Stimulated activated CD4-positive, alpha-beta T cell treated with anti-CD3 and anti-CD28 coated beads, Interleukin-12 subunit alpha, Interleukin-12 subunit beta, amount 100 ng/mL, for 24 hours (primary cell): ENCODE measurements around the gene FOXK1.
"Not testable (repeated sequence)": the region's sequence is repeated elsewhere in the genome, so short reads cannot be mapped to it uniquely, and the experiment has no call there.

Experiments used
- DNase-seq, 2 experiments: peaks; one replicate each; pipeline ENCODE4 v3.0.0-alpha.2; 2020; ENCODE audit warnings: low read depth in 2 of 2

Gene FOXK1

DNA sequence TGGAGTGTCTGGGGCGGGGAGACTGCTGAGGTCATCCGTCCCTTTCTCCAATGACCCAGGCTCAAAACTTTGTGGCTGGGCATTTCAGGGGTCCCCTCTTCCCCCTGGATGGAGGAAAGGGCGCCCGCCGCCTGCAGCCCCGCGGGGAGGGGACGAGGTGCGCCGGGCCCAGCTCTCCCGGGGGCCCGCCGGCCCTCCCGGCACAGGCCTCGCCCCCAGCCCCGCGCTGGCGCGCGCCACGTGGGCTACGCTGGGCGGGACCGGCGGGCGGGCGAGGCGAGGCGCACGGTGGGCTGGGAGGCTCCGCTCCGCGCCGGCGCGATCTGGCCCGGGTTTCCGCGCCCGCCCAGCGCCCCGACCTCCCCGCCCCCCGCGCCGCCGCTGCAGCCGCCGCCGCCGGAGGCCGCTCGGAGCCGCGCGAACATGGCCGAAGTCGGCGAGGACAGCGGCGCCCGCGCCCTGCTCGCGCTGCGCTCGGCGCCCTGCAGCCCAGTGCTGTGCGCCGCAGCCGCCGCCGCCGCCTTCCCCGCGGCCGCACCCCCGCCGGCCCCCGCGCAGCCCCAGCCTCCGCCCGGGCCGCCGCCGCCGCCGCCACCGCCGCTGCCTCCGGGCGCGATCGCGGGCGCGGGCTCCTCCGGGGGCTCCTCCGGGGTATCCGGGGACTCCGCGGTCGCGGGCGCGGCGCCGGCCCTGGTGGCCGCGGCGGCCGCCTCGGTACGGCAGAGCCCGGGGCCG lies at the start of gene FOXK1:
Gene FOXK1 (plus strand): TSS at position 410 of the 735 bp plus-strand sequence. CDS start 14 bp downstream, at position 424.
- peak; percentile 62 to 71 for DNase-seq

DNA sequence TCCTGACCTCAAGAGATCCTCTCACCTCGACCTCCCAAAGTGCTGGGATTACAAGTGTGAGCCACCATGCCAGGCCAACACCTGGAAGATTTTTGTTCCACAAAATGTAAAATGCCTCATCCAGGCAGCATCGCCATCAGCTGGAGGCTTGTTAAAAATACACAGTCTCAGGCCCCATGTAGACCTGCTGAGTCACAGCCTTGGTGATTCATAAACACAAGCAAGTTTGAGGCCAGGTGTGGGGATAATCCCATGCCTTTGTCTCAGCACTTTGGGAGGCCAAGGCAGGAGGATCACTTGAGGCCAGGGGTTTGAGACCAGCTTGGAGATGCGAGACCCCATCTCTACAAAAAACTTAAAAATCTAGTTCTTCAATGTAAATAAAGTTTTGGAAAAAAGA lies 49.1 kb upstream of the FOXK1 start:
- DNase-seq: no peak

DNA sequence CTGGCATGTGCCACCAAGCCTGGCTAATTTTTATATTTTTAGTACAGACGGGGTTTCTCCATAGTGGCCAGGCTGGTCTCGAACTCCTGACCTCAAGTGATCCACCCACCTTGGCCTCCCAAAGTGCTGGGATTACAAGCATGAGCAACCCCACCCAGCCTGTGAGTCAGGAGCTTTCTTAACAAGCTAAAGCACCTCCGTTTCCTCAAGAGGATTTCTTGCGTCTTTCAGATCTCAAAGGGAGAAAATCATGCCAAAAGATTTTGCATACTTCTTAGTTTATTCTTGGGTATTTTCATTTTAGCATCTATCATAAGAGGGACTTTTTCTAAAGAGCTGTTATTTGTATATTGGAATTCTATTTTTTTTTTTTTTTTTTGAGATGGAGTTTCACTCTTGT lies 47.9 kb upstream of the FOXK1 start:
- no peak for DNase-seq

- no peak for DNase-seq
Observed at GRCh38 chr7:4638781-4639575, 43.1 kb upstream of the FOXK1 start.

DNA sequence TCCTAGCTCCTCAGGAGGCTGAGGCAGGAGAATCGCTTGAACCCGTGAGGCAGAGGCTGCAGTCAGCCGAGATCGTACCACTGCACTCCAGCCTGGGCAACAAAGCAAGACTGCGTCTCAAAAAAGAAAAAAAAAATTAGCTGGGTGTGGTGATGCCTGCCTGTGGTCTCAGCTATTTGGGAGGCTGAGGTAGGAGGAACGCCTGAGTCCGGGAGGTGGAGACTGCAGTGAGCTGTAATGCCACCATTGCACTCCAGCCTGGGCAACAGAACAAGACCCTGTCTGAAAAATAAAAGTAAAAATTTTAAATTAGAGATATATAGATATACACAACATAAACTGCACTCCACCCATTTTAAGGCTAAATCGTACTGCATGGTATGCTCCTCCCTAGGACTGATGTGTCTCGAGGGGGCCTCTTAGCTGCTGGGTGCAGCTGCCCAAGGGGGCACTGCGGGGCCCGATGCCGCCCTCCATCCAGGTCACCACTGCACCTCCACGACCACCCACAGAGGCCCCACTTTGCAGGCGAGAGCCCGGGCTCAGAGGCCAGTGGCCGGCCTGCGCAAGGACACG lies 40.9 kb upstream of the FOXK1 start:
- DNase-seq: no peak

GRCh38 chr7:4641667-4642467 lies 40.2 kb upstream of the FOXK1 start:
- DNase-seq: peak; percentile 91

- DNase-seq: no peak
Observed at GRCh38 chr7:4642468-4643203, 39.5 kb upstream of the FOXK1 start.

- not testable (repeated sequence) for DNase-seq
Observed at GRCh38 chr7:4643204-4643471, 39.0 kb upstream of the FOXK1 start.

GRCh38 chr7:4645246-4645645 lies 36.8 kb upstream of the FOXK1 start:
- DNase-seq: no peak

DNA sequence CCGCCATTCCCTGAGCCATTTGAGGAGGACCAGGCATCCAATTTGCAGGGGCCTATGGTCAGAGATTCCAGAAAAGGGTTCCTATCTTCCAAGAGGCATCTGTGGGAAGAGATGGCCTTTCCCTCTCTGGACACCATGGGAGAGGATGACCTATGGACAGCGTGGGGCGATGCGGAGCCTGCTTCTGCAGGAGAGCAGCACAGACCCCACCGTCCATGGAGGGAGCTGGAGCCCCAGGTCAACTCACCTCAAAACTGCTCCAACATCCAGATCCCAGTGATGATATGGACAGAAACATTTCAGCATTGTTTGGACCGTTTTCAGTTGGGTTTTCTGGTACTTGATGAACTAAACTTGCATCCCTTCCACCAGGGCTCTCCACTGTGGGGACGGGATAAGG lies 34.0 kb upstream of the FOXK1 start:
- no peak for DNase-seq

- DNase-seq: no peak
Observed at GRCh38 chr7:4650433-4651047, 31.6 kb upstream of the FOXK1 start.

- DNase-seq: no peak
Observed at GRCh38 chr7:4653771-4654170, 28.3 kb upstream of the FOXK1 start.

DNA sequence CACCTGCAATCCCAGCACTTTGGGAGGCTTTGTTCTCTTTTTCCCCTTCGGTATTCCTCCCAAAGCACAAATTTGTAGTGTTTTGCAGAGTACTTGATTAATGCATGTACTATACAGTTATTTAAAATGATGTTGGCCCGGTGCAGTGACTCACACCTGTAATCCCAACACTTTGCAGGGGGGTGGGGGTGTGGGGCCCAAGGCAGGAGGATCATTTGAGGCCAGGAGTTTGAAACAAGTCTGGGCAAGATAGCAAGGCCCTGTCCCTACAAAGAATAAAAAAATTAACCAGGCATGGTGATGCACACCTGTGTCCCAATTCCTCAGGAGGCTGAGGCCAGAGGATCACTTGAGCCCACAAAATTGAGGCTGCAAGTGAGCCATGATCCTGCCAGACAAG lies 26.8 kb upstream of the FOXK1 start:
- DNase-seq: no peak

DNA sequence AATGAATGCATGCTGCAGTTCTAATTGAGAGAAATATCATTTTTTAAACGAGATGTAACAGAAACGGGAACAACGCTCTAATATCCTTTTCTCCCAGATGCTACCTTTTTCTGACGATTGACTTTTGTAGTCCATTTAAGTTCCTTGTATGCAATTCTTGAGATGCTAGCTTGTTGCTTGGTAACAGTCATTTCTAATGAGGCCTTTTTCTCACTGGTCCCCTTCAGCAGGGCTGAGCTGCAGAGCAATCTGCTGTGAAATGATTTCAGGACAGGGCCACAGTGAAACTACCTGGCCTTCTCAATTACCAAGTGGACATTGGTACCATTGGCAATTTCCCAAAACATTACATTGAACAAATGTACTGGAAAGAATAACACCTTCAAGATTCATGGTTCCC lies 26.2 kb upstream of the FOXK1 start:
- no peak for DNase-seq

- no peak for DNase-seq
Observed at GRCh38 chr7:4657640-4658417, 24.3 kb upstream of the FOXK1 start.

DNA sequence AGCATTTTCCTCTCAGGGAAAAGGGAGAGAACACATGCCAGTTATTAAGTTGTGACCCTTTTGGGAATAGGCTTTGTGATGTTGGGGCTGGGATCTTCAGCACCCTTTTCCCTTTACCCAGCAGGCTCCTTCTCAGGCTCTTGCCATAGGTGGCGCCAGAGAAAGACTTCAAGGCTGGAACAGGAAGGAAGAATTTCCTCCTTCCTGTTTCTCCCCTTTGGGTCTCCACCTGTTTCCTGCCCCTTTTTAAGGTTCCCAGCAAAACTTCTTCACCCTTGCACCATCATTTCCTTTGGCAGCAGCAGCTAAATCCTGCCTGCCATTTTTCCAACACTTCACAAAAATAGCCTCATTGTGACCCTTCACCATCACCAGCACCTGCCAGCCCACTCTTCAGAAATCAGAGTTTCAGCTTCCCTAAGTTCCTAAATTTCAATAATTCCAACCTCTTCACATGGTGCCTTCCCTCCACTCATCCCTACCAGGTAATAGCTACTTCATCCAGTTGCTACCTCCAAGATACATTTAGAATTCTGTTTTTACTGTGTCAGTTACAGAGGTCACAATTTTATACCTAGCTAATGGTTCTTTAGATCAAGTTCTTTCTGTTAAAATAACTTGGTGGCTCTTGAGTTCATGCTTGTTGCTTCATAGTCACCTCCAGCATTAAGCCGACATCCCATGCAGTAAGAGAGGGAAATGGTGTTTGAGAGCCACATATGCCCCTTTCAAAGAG lies 22.4 kb upstream of the FOXK1 start:
- no peak for DNase-seq

DNA sequence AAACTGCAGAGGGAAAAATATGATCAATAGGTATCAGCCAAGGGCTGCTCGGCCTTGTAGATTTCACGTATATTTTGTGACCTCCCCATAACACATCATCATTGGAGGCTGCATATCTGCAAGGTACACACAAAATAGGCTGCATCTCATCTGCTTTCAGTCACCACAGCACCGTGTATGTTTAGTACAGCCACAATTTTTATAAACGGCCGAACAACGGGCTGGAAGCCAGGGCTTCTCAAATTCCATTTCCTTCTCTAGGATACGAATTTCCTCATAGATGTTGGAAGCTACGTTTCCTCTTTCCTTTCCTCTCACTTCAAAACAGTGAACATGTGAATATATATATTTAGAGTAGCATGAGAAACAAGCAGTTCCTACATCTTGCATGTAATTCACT lies 20.2 kb upstream of the FOXK1 start:
- no peak for DNase-seq

DNA sequence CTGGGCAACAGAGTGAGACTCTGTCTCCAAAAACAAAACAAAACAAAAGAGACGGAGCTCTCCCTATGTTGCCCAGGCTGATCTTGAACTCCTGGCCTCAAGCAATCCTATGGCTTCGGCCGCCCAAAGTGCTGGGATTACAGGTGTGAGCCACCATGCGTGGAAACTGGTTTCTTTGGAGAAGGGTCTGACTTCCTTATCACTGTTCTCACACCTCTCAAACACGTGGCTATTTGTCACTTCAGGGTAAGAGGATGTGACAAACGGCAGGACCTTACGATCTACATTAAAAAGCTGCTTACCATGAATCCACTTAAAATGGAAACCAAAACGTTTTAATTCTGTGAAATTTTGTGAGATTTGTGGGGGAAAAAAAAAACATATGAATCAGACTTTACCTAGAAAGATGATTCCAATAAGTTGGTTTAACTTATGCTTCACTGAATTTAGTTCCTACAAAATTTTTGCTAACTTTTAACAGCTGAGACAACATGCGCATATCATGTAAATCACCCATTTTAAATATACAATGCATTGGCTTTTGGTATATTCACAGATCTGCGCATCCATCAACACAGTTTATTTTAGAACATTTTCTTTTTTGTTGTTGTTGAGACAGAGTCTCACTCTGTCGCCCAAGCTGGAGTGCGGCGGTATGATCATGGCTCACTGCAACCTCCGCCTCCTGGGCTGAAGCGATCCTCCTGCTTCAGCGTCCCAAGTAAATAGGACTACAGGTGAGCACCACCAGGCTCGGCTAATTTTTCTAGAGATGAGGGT lies 18.7 kb upstream of the FOXK1 start:
- DNase-seq: no peak

DNA sequence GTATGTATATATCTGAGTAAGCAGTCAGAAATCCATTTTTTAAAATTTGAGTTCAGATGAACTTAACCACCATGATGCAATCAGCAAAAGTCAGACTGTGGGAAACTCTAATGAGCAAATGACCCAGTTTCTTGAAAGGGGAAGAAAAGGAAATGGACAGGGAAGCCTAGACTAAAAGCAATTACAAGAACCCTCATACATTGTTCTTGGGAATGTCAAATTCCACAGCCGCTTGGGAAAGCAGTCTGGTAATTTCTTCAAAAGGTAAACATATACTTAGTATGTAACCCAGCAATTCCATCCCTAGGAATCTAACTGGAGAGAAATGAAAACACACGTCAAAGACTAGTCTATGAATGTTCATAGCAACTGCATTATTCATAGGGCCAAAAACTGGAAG lies 16.4 kb upstream of the FOXK1 start:
- no peak for DNase-seq
